Esophagus muscularis mucosa (tissue), 4 donors: ENCODE results near the gene GPC6.

Experiments
- CTCF ChIP-seq, 3 experiments: fragments of 200-600 bp in 2 of 3; fragments of 450-650 bp in 1 of 3; sonication (generic) in 2 of 3; IDR thresholded peaks; one replicate each; pipeline ENCODE4 v1.5.1; 2017 to 2019; ENCODE audit warnings: antibody characterized with exemption in 3 of 3, mild to moderate bottlenecking in 2 of 3, moderate library complexity in 1 of 3
- EP300 ChIP-seq: sonication (generic); formaldehyde crosslinking; IDR thresholded peaks from one replicate; pipeline ENCODE4 v1.6.1; 2017; ENCODE audit warnings: antibody characterized with exemption
- POLR2A ChIP-seq: fragments of 450-650 bp; IDR thresholded peaks from one replicate; pipeline ENCODE4 v1.6.1; 2017; ENCODE audit warnings: antibody characterized with exemption, moderate library complexity, mild to moderate bottlenecking, low read depth
- POLR2AphosphoS5 ChIP-seq, 2 donors: sonication (generic); formaldehyde crosslinking; IDR thresholded peaks; one replicate each; pipeline ENCODE4 v1.6.1; 2017; ENCODE audit warnings: antibody characterized with exemption in 2 of 2

- no peak for TF ChIP-seq POLR2A
- no peak for TF ChIP-seq CTCF (IDR thresholded peaks at IDR 0.05)
- no peak for TF ChIP-seq EP300
- TF ChIP-seq POLR2AphosphoS5 (IDR thresholded peaks at IDR 0.05), result no peak
Measured at GRCh38 chr13:94263038-94263437, 1036.4 kb downstream of the GPC6 start.
